Astrocyte of the hippocampus (primary cell): ENCODE results near the gene ANTXR1.

ENCODE experiments used
- DNase-seq: peaks from one replicate; pipeline ENCODE4 v3.0.0; 2011; ENCODE audit warnings: low read depth, low spot score

The ANTXR1 gene

DNA sequence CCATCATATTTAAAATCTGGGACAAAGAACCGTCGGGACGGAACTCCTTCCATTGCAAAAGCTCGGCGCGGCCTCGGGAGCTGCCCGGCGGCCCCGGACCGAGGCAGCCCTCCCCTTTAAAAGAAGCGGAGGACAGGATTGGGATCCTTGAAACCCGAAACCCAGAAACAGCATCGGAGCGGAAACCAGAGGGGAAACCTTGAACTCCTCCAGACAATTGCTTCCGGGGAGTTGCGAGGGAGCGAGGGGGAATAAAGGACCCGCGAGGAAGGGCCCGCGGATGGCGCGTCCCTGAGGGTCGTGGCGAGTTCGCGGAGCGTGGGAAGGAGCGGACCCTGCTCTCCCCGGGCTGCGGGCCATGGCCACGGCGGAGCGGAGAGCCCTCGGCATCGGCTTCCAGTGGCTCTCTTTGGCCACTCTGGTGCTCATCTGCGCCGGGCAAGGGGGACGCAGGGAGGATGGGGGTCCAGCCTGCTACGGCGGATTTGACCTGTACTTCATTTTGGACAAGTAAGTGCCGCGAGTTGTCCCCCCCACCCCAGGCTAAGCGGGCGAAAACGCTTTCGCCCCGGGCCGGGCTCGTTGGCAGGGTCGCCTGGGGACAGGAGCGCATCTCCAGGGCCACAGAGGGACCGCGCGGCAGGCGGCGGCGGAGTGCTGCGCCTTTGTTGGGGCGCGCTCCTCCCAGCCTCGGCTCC is at the start of gene ANTXR1:
Gene ANTXR1 (plus strand): TSS at position 38 of the 698 bp plus-strand sequence. CDS start 321 bp downstream, at position 359.
- peak; percentile 88 for DNase-seq

- DNase-seq = no peak
Observed at GRCh38 chr2:68964282-68964681, 48.7 kb upstream of the ANTXR1 start.

DNA sequence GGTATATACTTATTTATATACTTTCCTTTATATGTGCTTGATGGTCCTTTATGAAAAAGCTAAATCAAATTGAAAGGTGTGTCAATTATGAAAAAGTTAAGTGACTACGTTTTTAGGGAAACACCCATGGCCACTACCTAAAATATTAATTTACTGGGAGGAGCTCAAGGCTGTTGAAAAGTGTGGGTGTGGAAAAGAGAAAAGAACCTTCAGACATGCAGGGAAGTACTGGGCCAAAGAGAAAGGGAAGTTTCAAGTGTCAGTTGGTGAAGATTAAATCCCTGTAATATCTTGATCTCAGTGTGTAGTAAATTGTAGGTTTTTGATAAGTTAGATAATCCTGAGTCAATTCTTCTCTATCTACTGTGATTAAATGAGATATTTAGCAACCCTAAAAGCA is 44.8 kb upstream of the ANTXR1 start:
- DNase-seq = no peak

DNA sequence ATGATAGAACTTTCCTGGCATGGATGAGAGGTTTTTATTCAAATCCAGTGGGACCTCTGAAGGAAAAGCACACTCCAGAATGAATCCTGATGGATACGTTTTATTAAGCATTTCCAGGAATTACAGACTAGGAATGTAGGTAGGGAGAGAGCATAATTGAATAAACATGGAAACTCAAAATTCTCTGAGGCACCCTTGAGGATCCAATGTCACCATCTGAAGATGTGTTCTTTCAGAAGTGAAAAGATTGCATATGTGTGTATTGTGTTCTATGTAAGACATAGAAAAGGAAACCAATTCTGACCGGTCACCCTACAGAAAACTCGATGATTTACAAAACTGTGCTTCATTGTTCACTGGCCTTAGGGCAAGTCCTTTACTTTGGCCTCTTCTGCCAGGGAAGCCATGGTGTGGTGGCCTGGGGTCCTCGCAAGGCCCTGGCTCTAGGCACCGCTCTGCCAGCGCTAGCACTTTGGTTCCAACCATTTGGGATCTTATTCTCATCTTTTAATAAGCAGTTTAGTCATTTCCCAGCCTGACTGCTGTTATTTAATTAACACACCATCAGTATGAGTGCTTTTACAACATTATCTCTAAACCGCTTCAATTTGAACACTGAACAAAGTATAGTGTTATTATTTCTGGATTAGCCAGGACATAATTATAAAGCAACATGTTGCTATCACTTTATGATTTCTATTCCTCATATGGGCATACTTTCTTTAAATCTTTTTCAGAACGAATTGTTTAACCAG is 43.1 kb upstream of the ANTXR1 start:
- no peak for DNase-seq

GRCh38 chr2:68970566-68971265 is 42.3 kb upstream of the ANTXR1 start:
- DNase-seq = no peak

DNA sequence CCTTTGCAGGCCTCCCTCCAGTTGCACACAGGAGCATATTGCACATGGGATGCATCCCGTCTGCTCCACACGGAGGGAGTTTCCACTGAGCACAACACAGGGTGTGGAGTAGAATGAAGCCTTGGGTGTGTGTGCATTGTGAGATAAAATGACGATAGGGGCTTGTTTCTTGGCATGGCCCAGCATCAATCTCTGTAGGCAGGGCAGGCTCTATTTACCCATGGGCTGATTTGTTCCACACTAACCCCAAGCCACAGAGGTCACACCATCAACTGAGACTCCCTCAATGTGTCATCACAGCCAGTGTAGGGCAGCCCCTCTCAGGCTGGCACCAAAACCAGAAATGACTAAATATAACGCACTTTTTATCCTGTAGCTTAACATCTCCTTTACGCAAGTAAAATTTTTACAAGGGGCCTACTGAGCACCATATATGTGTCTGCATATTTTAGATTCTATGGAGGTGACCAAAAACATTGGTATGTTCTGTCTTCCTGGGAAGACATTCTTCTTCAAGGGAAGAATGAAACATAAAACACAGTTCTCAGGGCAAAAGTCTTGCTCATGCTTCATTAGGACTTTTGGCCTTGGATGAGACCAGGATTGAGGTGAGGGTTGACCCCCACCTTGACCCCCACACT is 41.3 kb upstream of the ANTXR1 start:
- DNase-seq = peak; percentile 84

- DNase-seq = no peak
Observed at GRCh38 chr2:68974251-68974650, 38.7 kb upstream of the ANTXR1 start, which contains the start of gene GKN1. Gene GKN1 (plus strand): TSS chr2:68974636. CDS start chr2:68974678, 42 bp downstream.

DNA sequence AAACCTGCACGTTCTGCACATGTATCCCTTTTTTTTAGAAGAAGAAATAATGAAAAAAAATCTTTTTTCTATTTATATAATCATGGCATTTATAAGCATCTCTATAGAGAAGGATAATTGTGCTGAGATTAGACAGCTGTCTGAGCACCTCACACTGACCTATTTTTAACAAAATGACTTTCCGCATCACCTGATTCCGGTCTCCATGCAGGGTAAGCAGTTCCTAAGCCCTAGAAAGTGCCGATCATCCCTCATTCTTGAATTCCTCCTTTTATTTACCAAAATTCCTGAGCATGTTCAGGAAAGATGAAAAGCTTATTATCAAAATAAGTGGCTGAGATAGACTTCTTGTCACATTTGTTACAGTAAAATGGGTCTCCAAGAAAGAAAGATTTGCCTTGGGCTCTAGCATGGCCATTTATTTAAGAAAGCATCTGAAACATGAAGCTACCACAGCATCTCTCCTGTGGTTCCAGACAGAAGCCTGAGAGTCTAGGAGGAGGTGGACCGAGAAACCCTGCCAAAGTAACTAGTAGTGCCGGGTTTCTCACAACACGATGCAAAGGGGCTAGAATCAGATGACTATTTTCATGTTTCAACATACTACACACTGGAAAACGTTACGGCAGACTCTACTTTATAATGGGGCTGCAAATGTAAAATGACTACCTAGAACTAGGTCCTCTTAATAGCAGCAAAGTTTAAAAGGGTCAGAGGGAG is 37.9 kb upstream of the ANTXR1 start:
- peak; percentile 17 for DNase-seq

GRCh38 chr2:68975844-68976243 is 37.1 kb upstream of the ANTXR1 start:
- no peak for DNase-seq

- no peak for DNase-seq
Observed at GRCh38 chr2:68977453-68977852, 35.5 kb upstream of the ANTXR1 start.

DNA sequence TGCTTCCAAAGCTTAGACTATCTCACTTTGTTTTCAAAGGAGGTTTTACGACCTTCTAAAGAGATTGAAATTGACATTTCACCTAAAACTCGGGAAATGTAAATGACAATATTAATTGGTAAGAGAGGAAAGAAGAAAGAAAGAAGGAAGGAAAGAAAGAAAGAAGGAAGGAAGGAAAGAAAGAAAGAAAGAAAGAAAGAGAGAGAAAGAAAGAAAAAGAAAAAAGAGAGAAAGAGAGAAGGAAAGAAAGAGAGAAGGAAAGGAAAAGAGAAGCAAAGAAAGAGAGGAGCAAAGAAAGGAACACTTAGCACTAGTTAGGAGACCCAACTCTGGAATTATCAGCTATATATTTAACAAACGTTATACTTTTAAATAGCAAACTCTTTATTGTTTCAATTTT is 34.9 kb upstream of the ANTXR1 start:
- DNase-seq = no peak

- DNase-seq = peak; percentile 50
Observed at GRCh38 chr2:68980956-68981355, 32.0 kb upstream of the ANTXR1 start.

DNA sequence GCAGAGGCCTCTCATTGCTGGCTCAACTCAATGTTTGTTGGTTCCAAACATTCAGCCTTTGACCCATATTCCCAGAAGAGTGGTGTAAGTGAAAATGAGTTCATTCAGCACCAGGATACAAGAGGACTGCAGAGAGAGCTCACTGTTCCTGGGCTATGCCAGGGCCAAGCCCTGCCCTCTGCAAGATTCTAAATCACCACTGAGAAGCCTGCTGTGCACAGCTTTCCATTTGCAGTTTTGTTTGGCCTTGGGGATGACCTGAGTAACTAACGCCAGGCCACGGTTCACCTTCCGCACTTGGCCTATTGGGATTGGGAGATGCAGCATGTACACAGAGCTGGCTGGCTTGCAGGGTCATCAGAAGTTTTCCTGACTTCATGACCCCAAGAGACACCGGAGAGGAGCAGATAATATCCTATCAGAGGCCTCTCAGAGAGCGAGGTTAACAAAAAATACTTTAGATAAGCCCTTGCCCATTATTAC is 25.9 kb upstream of the ANTXR1 start:
- no peak for DNase-seq

- DNase-seq = no peak
Observed at GRCh38 chr2:68989035-68989434, 23.9 kb upstream of the ANTXR1 start.

GRCh38 chr2:68992341-68992740 is 20.6 kb upstream of the ANTXR1 start:
- DNase-seq = no peak

DNA sequence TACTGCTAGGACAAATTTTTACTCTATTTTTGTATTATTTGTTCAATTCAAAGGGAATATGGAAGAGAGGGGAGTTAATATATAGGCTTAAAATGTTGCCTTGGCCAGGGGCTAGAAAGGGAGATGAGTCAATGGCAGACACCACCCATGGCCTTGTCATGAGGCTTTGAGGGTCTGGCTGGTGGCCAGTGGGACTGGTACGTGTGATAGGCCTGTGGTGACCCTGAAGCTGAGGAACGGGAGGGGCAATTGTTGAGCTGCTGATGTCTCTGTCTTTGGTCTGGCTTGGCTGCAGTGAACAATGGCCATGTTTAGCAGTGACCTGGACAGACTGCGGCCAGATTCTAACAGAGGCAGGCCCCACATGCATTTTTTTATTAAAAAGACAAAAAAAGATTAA is 20.0 kb upstream of the ANTXR1 start:
- no peak for DNase-seq

- no peak for DNase-seq
Observed at GRCh38 chr2:68993660-68994059, 19.3 kb upstream of the ANTXR1 start.

GRCh38 chr2:68994864-68995263 is 18.1 kb upstream of the ANTXR1 start:
- DNase-seq = peak; percentile 92

DNA sequence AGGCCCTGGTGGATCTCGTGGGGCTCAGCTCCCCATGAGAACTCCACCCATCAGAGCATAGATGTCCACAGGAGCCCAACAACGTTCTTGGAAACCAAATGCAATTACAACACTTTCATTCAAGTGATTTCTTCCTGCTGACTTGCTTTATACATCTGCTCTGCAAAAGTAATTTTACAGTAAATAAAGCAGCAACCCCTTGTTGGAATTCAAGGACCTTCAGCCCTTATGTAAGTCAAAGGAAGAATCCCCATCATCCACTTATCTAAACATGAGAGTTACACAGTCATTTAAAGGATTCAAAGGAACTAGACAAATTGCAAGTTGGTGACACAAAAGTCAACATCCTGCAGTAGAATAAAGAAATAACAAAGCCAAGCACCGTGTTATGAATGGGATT is 17.1 kb upstream of the ANTXR1 start:
- DNase-seq = no peak

- DNase-seq = no peak
Observed at GRCh38 chr2:68997401-68997800, 15.6 kb upstream of the ANTXR1 start.

- DNase-seq = no peak
Observed at GRCh38 chr2:69001879-69002278, 11.1 kb upstream of the ANTXR1 start.
